Gastroesophageal sphincter (tissue), 4 donors: ENCODE measurements around the gene SNED1. TPM values are rescaled to one million over a fixed set of nuclear protein-coding genes. Genes with fewer than 3 reads are reported as not detected.

Experiments
- ATAC-seq: fragments of 150-250 bp; one replicate; pipeline ENCODE4 v1.9.1; 2016; ENCODE audit warnings: mild to moderate bottlenecking, moderate library complexity
- H3K27ac ChIP-seq, 4 donors: fragments of 200-600 bp; sonication (generic) in 3 of 4; 1 replicate in 3 of 4; 2 replicates in 1 of 4; pipeline ENCODE4 v1.5.1; 2016 to 2019
- H3K27me3 ChIP-seq: fragments of 200-600 bp; sonication (generic); one replicate; pipeline ENCODE4 v1.5.1; 2019
- H3K36me3 ChIP-seq, 2 donors: fragments of 200-600 bp; sonication (generic); one replicate each; pipeline ENCODE4 v1.5.1; 2019; ENCODE audit warnings: control low read depth in 1 of 2
- H3K4me1 ChIP-seq, 3 donors: fragments of 200-600 bp; sonication (generic); 1 replicate in 2 of 3; 2 replicates in 1 of 3; pipeline ENCODE4 v1.5.1; 2016 to 2019; ENCODE audit warnings: control low read depth in 2 of 3
- H3K4me3 ChIP-seq, 2 donors: fragments of 200-600 bp; sonication (generic); one replicate each; pipeline ENCODE4 v1.5.1; 2019; ENCODE audit warnings: mild to moderate bottlenecking in 1 of 2, moderate library complexity in 1 of 2
- H3K9me3 ChIP-seq, 3 donors: fragments of 200-600 bp; sonication (generic); one replicate each; pipeline ENCODE4 v1.5.1; 2017 to 2019; ENCODE audit warnings: control low read depth in 2 of 3
- EP300 ChIP-seq: sonication (generic); formaldehyde crosslinking; IDR thresholded peaks from one replicate; pipeline ENCODE4 v1.6.1; 2017; ENCODE audit warnings: antibody characterized with exemption, mild to moderate bottlenecking
- POLR2A ChIP-seq, 2 donors: fragments of 450-650 bp; IDR thresholded peaks; one replicate each; pipeline ENCODE4 v1.6.1; 2017; ENCODE audit warnings: antibody characterized with exemption in 2 of 2, mild to moderate bottlenecking in 2 of 2, moderate library complexity in 1 of 2
- POLR2AphosphoS5 ChIP-seq: sonication (generic); formaldehyde crosslinking; IDR thresholded peaks from one replicate; pipeline ENCODE4 v1.6.1; 2017; ENCODE audit warnings: antibody characterized with exemption
- WGBS, 2 donors: methylation state at CpG; one replicate each; pipeline ENCODE4 v1.1.5; 2018; ENCODE audit warnings: low coverage in 1 of 2; 5-methylcytosine and 5-hydroxymethylcytosine counted together
- total RNA-seq, 4 donors: library from RNA; depleted of rRNA; stranded (reverse); fragments of >200 nt; gene quantifications; one replicate each; pipeline ENCODE4 v1.1.0, GENCODE V29; 2016
- TF ChIP-seq, protein P1 (sequence below), 4 experiments: fragments of 200-600 bp in 2 of 4; fragments of 450-650 bp in 2 of 4; sonication (generic) in 1 of 4; IDR thresholded peaks; one replicate each; pipeline ENCODE4 v1.5.1; 2017 to 2019; ENCODE audit warnings: antibody characterized with exemption in 4 of 4, mild to moderate bottlenecking in 2 of 4, moderate library complexity in 2 of 4

The SNED1 gene
- total RNA-seq, 4 donors from 2014 or later = 8.3 to 29.9 (median 14.6) TPM

GRCh38 chr2:241001413-241002274, 3.2 kb downstream of the SNED1 start:
- Histone ChIP-seq H3K27ac (no peak overlapping the region), H3K4me3 (no peak overlapping the region)
- ATAC-seq = no peak

DNA sequence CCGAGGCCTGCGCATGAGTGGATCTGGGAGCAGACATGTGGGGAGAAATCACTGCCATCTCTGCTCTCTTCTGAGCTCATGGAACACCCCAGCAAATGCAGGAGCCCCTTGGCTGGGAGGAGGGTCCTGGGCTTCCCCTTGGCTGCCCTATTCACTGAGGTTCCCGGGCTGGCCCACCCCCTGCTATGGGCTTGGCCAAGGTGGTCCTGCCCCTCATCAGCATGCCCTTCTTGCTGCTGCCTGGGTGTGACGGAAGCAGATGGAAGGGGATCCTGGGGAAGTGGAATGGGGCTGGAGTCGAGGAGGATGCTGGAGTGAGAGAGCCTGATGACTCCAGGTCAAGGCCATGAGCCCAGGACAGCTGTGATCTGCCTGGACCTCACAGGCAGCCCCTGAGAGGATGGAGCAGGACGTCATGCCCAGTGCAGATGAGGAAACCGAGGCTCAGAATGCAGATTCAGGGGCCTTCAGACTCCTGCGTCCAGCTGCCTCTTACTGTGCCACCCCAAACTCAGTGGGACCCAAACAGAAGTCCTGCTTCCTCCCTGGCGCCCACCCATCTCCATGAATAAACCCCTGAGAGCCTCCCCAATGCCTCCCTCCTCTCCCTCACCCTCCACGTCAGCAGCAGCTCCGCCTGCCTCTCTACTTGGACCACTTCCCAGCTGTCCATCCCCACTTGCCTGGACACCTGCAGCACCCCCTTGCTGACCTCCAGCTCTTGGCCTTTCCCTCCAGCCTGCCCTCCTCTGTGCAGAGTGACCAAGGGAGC, 4.0 kb downstream of the SNED1 start:
- WGBS, 2 donors = 60% methylated on average over 3 of the region's 11 CpGs; no CpG with 5 or more reads in 1 of the 2 donors
- no peaks in the 10 kb centered on the region for H3K27me3 ChIP-seq
- peaks cover 0 to 34% (median 0%) of the 10 kb centered on the region in 3 donors for H3K9me3 ChIP-seq
- TF ChIP-seq POLR2A (IDR thresholded peaks at IDR 0.05) (no peak), EP300 (no peak), POLR2AphosphoS5 (no peak)
- H3K27ac ChIP-seq = no peak overlapping the region
- no peak overlapping the region for H3K4me3 ChIP-seq
- no peak for ATAC-seq
- H3K36me3 ChIP-seq = peaks cover 0 to 27% of the 10 kb centered on the region in 2 donors
- H3K4me1 ChIP-seq = peaks cover 0 to 33% (median 7%) of the 10 kb centered on the region in 3 donors

More at GRCh38 chr2:241001413-241002274, 3.2 kb downstream of the SNED1 start:
- no peaks in the 10 kb centered on the region for H3K27me3 ChIP-seq
- no peak for TF ChIP-seq POLR2A (IDR thresholded peaks at IDR 0.05)
- no peak for TF ChIP-seq EP300
- TF ChIP-seq POLR2AphosphoS5 = no peak
- TF ChIP-seq, protein P1, sequence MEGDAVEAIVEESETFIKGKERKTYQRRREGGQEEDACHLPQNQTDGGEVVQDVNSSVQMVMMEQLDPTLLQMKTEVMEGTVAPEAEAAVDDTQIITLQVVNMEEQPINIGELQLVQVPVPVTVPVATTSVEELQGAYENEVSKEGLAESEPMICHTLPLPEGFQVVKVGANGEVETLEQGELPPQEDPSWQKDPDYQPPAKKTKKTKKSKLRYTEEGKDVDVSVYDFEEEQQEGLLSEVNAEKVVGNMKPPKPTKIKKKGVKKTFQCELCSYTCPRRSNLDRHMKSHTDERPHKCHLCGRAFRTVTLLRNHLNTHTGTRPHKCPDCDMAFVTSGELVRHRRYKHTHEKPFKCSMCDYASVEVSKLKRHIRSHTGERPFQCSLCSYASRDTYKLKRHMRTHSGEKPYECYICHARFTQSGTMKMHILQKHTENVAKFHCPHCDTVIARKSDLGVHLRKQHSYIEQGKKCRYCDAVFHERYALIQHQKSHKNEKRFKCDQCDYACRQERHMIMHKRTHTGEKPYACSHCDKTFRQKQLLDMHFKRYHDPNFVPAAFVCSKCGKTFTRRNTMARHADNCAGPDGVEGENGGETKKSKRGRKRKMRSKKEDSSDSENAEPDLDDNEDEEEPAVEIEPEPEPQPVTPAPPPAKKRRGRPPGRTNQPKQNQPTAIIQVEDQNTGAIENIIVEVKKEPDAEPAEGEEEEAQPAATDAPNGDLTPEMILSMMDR (IDR thresholded peaks at IDR 0.05) = no peak
- peaks cover 0 to 27% of the 10 kb centered on the region in 2 donors for H3K36me3 ChIP-seq
- peaks cover 0 to 34% (median 0%) of the 10 kb centered on the region in 3 donors for H3K9me3 ChIP-seq
- H3K4me1 ChIP-seq = peaks cover 0 to 42% (median 10%) of the 10 kb centered on the region in 3 donors
- 96% methylated on average over 14 of the region's 21 CpGs; no CpG with 5 or more reads in 1 of the 2 donors for WGBS, 2 donors

DNA sequence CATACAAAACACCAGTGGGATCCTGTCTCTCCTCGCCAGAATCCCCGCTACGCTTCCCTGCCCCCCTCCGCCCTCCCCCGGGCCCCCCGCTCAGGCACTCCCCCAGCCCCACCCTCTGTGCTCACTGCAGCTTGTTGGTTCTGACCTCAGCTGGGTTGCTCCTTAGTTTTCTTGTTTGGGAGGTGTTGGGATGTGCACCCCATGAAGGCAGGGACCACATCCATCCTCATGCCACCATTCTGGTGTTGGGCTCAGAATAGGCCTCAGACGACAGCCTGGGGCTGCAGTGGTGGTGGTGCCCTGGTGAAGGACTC, 4.6 kb downstream of the SNED1 start:
- no peak for ATAC-seq
- Histone ChIP-seq H3K27me3 (no peaks in the 10 kb centered on the region), H3K4me3 (no peak overlapping the region), H3K4me1 (peaks cover 0 to 28% (median 4%) of the 10 kb centered on the region in 3 donors), H3K9me3 (peaks cover 0 to 34% (median 0%) of the 10 kb centered on the region in 3 donors), H3K36me3 (peaks cover 0 to 27% of the 10 kb centered on the region in 2 donors), H3K27ac (no peak overlapping the region)
- TF ChIP-seq POLR2A (IDR thresholded peaks at IDR 0.05) = no peak
- no peak for TF ChIP-seq POLR2AphosphoS5
- no peak for TF ChIP-seq EP300
- 100% methylated on average over 2 of the region's 7 CpGs; no CpG with 5 or more reads in 1 of the 2 donors for WGBS, 2 donors

DNA sequence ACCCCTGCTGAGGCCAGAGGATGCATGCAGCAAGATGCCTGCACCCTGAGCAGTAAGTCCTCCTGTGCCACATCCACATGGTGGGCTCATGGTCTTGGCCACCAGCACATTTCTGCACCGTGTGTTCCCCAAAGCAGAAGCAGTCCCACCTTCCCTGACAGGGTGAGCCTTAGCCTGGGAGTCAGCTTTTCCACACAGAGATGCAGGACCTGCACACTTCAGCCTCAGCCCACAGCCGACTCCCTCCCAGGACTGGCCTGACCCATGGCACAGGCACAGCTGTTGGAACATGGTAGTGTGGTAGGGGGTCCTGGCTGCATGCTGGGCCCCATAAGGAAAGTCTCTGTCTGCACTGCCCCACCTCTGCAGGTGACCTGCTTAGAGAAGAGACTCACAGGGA, 5.0 kb downstream of the SNED1 start:
- Histone ChIP-seq H3K36me3 (peaks cover 0 to 27% of the 10 kb centered on the region in 2 donors), H3K4me1 (peaks cover 0 to 25% (median 4%) of the 10 kb centered on the region in 3 donors), H3K27me3 (no peaks in the 10 kb centered on the region), H3K9me3 (peaks cover 0 to 34% (median 0%) of the 10 kb centered on the region in 3 donors), H3K27ac (no peak overlapping the region), H3K4me3 (no peak overlapping the region)
- ATAC-seq = no peak
- 80% methylated on average over 1 of the region's 2 CpGs; no CpG with 5 or more reads in 1 of the 2 donors for WGBS, 2 donors
- TF ChIP-seq, protein P1 (IDR thresholded peaks at IDR 0.05) = no peak
- TF ChIP-seq EP300 (no peak), POLR2AphosphoS5 (no peak), POLR2A (IDR thresholded peaks at IDR 0.05) (no peak)

DNA sequence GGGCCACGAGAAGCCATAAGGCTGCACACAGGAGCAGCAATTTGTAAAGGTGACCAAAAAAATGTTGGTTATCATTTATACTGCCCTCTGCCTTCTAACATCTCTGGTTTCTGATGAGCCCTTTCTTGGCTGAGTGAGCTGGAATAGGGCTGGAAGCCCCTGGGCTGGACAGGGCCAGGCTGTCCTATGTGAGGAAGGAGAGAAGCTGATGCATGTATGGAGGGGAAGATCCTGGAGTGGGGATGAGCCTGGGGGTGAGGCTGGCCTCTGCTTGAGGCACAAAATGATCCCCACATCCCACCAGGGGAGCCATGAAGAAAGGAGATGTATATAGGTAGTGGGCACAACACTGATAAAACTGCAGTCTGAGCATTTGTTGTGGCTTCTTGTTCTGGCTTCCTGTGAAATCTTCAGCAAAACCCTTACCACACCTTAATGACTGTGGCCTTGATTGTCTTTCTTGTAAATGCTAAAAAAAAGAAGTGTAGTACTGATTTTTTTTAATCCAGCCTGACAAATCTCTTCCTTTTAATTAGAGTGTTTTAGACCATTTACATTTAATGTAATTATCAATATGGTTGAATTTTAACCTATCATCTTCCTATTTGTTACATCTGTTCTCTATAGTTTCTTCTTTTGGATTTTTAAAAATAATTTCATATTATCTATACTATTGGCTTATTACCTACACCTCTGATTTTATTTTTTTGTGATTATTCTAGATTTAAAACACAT, 5.6 kb downstream of the SNED1 start:
- whole genome bisulfite sequencing, 2 donors = 30% methylated on average over 1 of the region's 1 CpG; no CpG with 5 or more reads in 1 of the 2 donors
- Histone ChIP-seq H3K27me3 (no peaks in the 10 kb centered on the region), H3K9me3 (peaks cover 0 to 34% (median 0%) of the 10 kb centered on the region in 3 donors), H3K4me3 (no peak overlapping the region), H3K4me1 (peaks cover 0 to 27% (median 4%) of the 10 kb centered on the region in 3 donors), H3K27ac (no peak overlapping the region), H3K36me3 (peaks cover 0 to 27% of the 10 kb centered on the region in 2 donors)
- TF ChIP-seq, protein P1 (IDR thresholded peaks at IDR 0.05) = no peak
- TF ChIP-seq EP300 = no peak
- no peak for TF ChIP-seq POLR2AphosphoS5
- TF ChIP-seq POLR2A (IDR thresholded peaks at IDR 0.05) = no peak
- ATAC-seq = no peak
